Stimulated activated CD8-positive, alpha-beta memory T cell treated with anti-CD3 and anti-CD28 coated beads, Interleukin-4, amount 100 ng/mL, for 1 hour (primary cell): ENCODE measurements around the gene ZKSCAN3.
"Not testable (repeated sequence)": the region's sequence is repeated elsewhere in the genome, so short reads cannot be mapped to it uniquely, and the experiment has no call there.

Experiments
- DNase-seq, 2 donors: peaks; one replicate each; pipeline ENCODE4 v3.0.0-alpha.2; 2020; ENCODE audit warnings: low read depth in 2 of 2, low spot score in 1 of 2

The ZKSCAN3 gene

GRCh38 chr6:28349892-28350737 is at the start of gene ZKSCAN3:
TSS of gene ZKSCAN3 (plus strand) at chr6:28349947. CDS start at chr6:28359587, 9,640 bp downstream.
- peak; percentile 60 to 73 for DNase-seq

- DNase-seq = no peak
Measured at GRCh38 chr6:28303570-28303969, 46.2 kb upstream of the ZKSCAN3 start.

- DNase-seq = not testable (repeated sequence)
Measured at GRCh38 chr6:28306363-28306762, 43.4 kb upstream of the ZKSCAN3 start.

- no peak for DNase-seq
Measured at GRCh38 chr6:28311139-28311823, 38.5 kb upstream of the ZKSCAN3 start.

GRCh38 chr6:28312939-28313338 is 36.8 kb upstream of the ZKSCAN3 start:
- no peak for DNase-seq

GRCh38 chr6:28315628-28316027 is 34.1 kb upstream of the ZKSCAN3 start:
- no peak for DNase-seq

GRCh38 chr6:28317866-28318265 is 31.9 kb upstream of the ZKSCAN3 start:
- DNase-seq = not testable (repeated sequence)

- no peak for DNase-seq
Measured at GRCh38 chr6:28322661-28323060, 27.1 kb upstream of the ZKSCAN3 start.

- no peak for DNase-seq
Measured at GRCh38 chr6:28323813-28324424, 25.8 kb upstream of the ZKSCAN3 start.

- DNase-seq = no peak
Measured at GRCh38 chr6:28326371-28326948, 23.3 kb upstream of the ZKSCAN3 start.

- DNase-seq = no peak
Measured at GRCh38 chr6:28330041-28330440, 19.7 kb upstream of the ZKSCAN3 start.

GRCh38 chr6:28333047-28333446 is 16.7 kb upstream of the ZKSCAN3 start:
- no peak for DNase-seq

- no peak for DNase-seq
Measured at GRCh38 chr6:28333599-28334018, 16.1 kb upstream of the ZKSCAN3 start.

GRCh38 chr6:28334286-28335039 is 15.3 kb upstream of the ZKSCAN3 start:
- no peak for DNase-seq

- DNase-seq = no peak
Measured at GRCh38 chr6:28335040-28335563, 14.6 kb upstream of the ZKSCAN3 start.

GRCh38 chr6:28335564-28336283 is 14.0 kb upstream of the ZKSCAN3 start, which contains the start of gene ZSCAN31:
TSS of gene ZSCAN31 (minus strand) at chr6:28336148. CDS start at chr6:28329683, 6,465 bp downstream.
- peak; percentile 45 to 63 for DNase-seq

- no peak for DNase-seq
Measured at GRCh38 chr6:28336284-28337120, 13.2 kb upstream of the ZKSCAN3 start.

- DNase-seq = no peak
Measured at GRCh38 chr6:28337121-28337520, 12.6 kb upstream of the ZKSCAN3 start.
